GM19455 (cell line): ENCODE measurements around the gene REEP1.
"Not testable (repeated sequence)": the region's sequence is repeated elsewhere in the genome, so short reads cannot be mapped to it uniquely, and the experiment has no call there.

ENCODE experiments used
- ATAC-seq: cut with Tn5 transposase; IDR thresholded peaks from one replicate; pipeline ENCODE4 v1.9.1; 2021; ENCODE audit not compliant: unreplicated experiment

The REEP1 gene

DNA sequence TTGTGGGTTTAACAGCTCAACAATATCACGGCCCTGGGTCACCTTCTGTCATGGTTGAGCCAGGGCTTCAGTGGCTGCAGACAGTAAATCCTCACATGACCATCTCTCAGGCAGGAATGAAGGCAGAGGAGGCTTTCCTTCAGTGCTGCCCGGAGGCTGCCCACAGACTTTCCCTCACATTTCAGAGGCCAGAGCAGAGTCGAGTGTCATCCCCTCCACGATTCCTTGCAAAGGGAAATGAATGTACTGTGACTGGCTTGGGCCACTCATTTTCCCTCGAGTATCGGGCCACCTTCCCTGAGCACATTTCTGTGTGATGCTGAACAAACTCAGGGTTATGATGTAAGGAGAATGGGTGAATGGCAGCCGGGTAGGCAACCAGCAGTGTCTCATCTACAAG, 10.0 kb upstream of the REEP1 start:
- no peak for ATAC-seq

DNA sequence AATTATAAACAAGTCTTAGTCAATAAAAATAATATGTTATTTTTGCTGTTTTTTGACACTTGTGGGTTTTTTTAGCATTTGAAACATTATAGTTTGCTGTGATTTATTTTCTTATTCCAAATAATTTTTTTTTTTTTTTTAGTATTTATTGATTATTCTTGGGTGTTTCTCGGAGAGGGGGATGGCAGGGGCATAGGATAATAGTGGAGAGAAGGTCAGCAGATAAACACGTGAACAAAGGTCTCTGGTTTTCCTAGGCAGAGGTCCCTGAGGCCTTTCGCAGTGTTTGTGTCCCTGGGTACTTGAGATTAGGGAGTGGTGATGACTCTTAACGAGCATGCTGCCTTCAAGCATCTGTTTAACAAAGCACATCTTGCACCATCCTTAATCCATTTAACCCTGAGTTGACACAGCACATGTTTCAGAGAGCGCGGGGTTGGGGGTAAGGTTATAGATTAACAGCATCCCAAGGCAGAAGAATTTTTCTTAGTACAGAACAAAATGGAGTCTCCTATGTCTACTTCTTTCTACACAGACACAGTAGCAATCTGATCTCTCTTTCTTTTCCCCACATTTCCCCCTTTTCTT, 8.5 kb upstream of the REEP1 start:
- ATAC-seq: not testable (repeated sequence)

DNA sequence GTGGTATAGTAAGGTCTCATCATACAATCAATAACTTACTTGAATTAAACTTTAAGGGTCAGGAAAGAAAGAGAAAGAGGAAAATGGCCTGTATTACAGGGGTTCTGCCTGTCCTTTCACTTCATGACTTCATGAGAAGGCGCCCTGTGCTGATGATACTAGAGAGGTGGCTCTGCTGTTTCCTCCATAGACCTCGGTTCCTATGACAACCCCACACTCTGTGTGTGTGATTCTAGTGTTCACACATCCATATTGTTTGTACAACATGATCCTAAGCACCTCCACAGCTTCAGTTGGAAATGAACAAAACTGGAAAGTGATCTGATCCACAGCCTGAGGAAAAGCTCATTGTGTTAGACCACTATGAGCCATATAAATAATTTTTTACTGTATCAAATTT, 7.0 kb upstream of the REEP1 start:
- no peak for ATAC-seq

DNA sequence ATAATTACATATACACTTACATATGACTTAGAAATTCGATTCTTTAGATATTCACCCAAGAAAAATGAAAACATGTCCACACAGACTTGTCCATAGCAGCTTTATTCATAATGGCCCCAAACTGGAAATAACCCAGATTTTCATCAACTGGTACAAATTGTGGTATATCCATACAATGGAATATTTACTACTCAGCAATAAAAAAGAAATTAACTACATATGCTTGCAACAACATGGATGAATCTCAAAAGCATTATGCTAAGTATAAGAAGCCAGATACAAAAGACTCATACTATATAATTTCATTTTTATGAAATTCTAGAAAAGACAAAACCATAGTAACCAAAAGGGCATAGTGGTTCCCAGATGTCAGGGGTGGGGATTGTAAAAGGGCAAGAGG, 5.1 kb upstream of the REEP1 start:
- ATAC-seq: no peak

DNA sequence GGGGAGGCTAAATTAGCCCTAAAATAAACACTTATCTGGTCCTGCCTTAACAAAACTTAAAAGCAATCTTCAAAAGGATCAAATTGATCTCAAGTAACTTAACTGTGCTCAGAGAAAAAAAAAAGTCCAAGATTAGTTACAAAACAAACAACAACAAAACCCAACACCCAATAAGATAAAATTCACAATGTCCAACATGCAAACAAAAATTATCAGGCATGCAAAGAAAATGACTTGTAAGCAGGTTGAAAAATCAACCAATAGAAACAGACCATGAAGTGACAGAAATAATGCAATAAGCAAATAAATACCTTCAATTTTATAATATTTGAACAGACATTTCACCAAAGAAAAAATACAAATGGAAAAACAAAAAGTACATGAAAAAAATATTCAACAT, 4.0 kb upstream of the REEP1 start:
- ATAC-seq: no peak

DNA sequence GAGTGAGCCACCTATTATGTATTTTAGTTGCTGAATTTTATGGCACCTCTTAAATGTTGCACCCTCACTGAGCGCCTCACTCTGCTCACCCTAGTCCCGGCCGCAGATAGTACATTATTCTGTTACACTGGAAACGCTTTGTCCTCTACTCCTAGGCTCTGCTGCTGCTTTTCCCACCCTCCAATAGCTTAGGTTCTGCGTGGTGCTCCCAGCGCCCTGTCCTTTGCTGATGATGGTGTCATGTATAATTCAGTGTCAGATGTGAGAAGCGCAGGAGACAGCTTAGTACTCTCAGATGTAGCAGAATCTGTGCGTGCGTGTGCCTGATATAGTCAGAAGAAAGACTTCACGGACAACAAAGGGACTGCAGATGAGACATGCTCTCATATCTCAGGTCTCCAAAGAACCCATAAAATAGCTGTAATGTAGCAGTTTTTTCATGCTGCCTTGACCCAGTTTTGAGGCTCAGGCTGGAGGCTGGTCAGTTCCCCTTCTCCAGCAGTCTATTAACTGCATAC, 1.4 kb upstream of the REEP1 start:
- no peak for ATAC-seq

DNA sequence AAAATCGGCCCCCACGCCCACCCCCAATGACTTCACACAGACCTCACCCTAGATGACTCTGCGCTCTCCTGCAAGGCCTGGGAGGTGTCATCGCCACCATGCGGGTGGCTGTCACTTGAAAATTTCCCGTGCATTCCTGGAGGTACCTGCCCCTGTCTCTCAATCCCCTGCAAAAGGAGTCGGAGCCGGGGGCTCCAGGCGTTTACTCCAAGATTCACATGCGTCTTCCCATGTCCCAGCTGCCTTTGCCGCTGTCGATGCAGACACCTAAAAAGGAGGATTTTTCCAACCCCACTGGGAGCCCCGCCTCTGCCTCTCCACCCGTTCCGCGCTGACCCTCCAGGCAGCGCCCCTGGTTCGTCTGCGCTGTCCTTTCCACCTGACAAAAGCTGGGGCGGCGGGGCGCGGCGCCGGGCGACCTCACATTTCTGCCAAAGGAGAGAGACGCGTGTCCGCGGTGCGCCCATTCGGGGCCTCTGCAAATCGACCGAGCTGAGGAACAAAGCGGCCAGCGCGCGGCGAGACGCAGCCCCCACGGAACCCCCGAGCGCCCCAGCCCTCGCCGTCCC, 667 bp downstream of the REEP1 start:
- ATAC-seq: no peak

DNA sequence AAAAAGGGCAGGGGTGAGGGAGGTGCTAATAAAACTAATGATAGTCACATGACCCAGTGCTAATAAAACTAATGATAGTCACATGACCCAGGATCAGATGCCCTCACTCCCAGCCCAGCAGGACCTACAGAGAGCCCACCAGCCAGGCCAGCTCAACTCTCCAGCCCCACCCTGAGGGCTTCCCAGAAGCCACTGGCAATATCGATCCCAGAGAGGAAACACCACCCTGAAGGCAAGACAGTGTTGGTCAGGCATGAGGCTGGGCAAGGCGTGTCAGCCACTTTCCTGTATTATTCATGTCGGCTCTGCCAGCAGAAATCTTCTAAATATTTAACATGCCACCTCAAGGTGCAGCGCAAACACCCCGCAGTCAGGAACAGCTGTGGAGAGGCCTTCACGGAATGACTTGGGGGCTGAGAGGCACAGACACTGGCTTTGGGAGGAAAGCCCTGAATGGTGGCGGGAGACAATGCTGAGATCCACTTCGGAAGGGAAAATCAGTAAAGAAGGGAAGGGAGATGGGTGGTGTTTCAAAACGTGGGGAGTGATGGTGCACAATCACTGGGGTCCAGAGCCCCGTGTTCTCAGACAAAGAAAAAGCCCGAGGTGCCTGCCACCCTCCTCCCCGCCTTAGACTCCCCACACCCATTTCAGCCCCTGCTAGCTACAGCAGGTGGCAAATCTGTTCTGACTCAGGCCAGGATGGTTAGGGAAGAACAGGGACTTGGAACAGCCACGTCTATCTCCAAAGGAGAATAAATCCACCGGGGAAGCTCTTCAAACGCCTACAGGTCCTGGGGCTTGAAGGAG, 1.4 kb downstream of the REEP1 start:
- ATAC-seq: no peak

DNA sequence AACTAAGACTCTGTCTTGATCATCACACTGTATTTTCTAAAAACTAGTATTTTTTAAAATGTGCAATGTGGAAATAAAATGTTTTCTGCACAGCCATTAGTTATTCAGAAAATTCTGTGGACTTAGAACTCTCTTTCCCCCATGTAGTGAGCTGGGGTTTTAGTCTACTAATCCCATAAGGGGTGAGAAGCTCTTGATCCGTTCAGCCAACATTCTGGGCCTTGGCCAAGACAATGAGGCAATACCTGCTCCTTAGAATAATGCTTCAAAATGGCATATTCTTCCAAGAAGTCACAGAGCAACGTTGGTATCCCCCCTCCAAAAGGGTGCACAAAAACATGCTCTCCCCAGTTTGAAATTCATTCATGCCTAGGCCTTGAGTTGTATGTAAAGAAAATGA, 4.0 kb downstream of the REEP1 start:
- no peak for ATAC-seq

DNA sequence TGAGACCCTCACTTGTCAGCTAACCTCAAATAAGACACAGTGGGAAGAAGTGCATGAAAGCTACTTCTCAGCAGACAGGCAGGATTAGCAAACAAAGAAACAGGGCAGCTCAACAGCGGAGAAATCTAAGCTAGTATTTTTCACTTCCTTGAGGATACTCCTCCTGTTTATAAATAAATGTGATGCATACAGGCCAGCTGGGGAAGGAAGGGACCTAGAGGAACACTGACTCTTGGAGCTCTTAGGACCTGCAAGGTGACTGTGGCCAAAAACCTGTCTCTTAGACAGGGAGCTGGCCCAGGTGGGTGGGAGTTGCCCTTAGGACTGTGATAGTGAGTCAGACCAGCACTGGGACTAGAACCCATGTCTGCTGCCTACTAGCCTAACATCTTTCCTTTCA, 4.8 kb downstream of the REEP1 start:
- ATAC-seq: no peak

DNA sequence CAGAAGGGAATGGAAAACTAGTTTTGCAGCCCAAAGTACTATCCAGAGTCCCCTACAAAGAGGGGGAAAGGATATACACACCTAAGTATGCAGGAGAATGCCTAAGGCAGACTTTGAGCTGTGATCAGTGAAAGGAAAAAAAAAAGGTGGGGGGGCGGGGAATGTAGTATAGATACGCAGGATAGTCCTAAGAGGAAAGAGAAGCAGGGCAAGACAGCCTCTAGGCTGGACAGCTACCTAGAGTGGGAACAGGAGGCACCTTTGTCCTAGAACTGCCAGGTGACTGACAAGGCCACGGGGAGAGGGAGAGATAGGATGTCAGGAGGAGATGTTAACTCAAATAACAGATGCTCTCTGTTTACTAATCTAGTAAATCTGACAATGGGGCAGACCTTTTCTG, 6.0 kb downstream of the REEP1 start:
- ATAC-seq: no peak

DNA sequence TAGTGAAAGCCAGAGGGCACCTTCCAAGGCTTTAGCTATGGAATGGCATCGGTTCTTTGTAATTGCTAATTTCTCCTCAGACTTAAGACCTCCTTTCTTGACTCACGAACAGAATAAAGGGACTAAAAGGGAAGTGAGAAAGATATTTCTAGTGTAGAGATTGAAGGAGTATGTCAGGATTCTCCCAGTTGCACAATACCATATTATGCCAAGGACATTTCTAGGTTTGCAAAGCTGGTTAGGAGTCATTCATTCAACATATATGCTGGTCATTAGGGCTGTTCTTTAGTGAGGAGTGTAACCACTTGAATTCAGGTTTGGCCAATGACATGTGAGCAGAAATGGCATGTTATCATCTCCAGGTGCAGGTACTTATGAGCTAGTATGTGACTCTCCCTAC, 7.4 kb downstream of the REEP1 start:
- no peak for ATAC-seq

DNA sequence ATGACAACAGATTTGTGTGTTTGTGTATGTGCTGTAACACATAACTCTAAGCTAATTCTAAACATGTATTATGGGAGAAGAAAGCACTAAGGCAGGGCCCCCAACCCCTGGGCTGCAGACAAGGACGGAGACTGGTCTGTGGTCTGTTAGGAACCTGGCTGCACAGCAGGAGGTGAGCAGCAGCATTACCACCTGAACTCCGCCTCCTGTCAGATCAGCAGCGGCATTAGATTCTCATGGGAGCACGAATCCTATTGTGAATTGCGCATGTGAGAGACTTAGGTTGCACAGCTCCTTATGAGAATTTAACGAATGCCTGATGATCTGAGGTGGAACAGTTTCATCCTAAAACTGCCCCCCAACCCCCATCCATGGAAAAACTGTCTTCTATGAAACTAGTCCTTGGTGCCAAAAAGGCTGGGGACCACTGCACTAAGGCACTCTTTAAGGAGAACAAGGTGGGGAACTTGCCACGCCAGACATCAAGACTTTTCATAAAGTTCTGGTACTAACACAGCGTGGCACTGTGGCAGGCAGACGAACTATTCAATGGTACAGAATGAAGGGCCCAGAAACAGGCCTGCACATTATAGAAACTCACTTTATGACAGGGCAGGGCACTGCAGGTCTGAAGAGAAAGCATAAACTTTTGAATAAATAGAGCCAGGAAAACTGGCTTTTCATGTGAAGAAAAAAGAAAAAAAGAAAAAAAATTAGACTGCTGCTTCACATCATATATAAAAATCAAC, 14.0 kb downstream of the REEP1 start:
- no peak for ATAC-seq

DNA sequence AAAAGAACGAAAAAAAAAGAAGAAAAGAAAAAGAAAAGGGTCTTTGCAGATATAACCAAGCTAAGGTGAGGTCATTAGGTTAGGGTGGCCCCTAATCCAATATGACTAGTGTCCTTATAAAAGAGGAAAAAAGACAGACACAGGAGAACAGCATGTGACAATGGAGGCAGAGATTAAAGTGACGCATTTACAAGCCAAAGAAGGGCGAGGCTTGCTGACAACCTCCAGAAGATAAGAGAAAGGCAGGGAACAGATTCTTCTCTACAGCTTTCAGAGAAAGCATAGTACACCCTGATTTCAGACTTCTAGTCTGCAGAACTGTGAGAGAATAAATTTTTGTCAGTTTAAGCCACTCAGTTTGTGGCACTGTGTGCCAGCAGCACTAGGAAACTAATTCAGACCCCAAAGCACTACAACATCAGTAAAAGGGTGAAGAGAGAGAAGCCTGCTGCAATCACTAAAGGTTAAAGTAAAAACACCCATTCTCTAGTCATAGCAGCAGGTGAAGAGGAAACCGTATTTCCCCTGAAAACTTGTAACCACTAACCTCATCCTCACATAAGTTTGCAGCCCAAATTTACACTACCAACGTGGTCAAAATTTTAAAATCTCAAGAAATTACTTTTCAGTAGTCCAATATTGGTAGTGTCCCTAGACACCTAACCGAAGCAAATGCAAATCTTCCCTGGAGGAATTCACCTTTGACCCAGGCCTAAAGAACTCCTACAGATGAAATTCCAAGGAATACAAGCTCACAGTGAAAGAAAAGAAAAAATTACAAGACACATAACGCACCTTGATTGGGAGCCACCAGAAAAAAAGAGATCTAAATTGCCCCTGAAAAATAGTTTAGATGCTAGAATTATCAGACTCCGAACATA, 17.5 kb downstream of the REEP1 start:
- no peak for ATAC-seq

DNA sequence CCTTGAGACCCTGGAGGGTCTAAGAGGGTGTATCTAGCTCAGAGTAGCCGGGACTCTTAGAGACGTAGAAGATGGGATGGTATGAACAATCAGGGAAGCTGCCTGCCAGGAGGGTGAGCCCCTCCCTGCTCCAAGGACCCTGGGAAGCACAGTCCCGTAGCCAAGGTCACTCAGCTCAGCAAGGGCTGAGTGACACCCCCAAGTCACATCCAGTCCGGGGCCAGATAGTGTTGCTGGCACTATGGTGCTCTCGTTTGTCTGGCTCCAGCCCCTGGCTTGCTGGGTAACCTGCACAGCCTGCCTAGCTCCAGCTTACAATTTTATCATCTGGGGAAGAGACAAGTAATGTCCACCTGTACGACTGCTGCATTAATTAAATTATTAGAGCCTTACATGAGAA, 22.3 kb downstream of the REEP1 start:
- ATAC-seq: no peak

DNA sequence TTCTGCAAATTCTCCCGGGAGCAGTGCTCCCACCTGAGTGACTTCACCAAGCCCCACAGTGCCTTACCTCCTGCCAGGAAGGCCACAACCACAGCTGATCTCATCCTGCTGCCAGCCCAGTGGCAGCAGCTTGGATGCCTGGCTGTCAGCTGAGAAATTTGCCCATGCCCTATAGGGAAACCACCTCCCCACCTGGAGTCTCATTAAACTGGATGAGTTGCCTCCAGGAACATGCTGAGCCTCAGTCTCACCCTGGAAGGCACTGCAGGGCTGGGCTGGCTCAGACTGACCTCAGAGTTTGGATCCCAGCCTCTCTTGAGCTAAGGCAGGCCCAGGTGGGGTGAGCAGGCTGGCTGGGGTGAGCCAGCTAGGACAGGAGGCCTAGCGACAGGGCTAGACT, 23.3 kb downstream of the REEP1 start:
- no peak for ATAC-seq

DNA sequence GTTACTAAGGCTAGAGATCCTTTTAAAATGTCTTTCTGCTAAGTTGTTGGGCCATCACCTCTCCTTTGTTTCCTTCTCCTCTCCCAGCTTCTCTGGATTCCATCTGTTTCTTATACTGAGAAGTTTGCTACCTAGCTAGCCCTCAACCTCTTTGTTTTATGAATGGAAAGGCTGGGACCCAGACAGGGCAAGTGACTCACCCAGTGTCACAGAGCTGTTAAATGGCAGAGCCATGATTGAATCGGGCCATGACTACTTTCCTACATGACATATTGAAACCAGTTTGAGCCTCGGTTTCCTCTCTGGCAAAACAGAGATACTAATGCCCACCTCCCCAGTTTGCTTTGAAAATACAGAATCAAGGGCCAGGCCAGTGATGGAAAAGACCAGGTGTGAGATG, 24.1 kb downstream of the REEP1 start:
- no peak for ATAC-seq

DNA sequence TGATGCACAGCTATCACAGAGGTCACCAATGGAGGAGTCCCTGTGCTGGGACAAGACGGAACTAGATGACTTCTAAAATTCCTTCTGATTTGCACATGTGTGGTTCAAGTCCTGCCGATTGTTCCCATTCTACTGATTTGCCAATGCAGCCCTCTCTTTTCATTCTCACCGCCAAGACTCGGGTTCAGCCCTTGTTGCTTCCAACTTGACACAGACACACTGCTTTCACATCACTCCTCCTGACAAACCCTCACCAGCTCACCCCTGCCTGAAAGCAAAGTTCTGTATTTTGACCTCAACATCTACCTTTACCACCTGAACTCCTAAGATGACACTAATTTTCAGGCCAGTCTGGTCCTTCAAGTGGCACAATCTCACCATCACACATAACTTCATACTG, 25.5 kb downstream of the REEP1 start:
- ATAC-seq: no peak

DNA sequence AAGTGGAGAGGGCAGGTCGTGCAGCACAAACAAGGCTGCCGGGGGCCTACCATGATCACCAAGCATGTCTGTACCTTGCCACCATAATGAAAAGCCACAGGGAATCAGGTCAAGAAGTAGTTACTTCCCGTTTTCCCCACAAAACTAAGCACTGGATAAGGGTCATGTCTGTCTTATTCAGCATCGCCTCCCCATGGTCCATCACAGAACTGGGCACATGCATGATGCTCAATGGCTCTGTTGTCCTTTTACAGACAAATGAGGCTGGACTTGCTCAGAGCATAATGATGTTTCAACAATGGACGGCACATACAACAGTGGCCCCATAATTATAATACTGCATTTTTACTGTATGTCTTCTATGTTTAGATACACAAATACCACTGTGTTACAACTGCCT, 27.5 kb downstream of the REEP1 start:
- no peak for ATAC-seq

DNA sequence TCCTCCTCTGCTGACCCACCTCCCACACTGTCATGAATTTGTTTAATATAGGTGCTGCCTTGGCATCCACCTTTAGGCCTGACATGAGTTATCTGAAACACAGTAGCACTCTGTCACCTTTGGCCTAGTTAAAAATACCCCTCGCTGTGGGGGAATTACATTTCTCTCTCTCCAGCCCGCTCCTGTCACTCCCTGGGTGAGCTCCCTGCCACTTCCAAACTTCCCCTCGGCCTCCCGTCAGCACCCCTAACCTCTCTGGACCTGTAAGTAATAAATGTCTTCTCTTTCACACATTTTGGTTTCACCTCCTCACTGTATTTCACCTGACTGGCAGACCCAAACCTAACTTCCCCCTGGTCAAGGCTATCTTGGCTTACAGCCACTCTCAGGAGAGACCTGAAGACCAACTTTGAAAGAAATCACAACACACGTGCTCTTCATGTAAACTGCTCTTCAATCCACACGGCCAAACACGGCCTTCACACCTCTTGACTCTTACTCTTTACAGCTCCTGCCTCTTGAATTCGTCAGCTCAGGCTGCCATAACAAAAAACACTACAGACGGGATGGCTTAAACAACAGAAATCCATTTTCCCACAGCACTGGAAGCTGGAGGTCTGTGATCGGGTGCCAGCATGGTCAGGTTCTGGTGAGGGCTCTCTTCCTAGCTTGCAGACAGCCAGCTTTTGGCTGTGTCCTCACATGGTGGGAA, 28.3 kb downstream of the REEP1 start:
- no peak for ATAC-seq
